Liver (tissue), 9 donors: ENCODE measurements around the gene RGS4. TPM values are rescaled to one million over a fixed set of nuclear protein-coding genes. Genes with fewer than 3 reads are reported as not detected.

Experiments
- DNase-seq: peaks from one replicate; pipeline ENCODE4 v3.0.0-alpha.2; 2017; ENCODE audit warnings: low spot score
- H3K27ac ChIP-seq, 2 donors: one replicate each; pipeline ENCODE4 v1.7.0; 2013; ENCODE audit warnings: inconsistent platforms in 2 of 2, low read length in 2 of 2, control low read depth in 1 of 2, low read depth in 1 of 2, mild to moderate bottlenecking in 1 of 2
- H3K27me3 ChIP-seq, 4 donors: one replicate each; pipeline versions ENCODE4 v1.6.1 to v1.7.0; 2013; ENCODE audit warnings: low read length in 3 of 4, inconsistent platforms in 1 of 4, mild to moderate bottlenecking in 1 of 4, moderate library complexity in 1 of 4; ENCODE audit not compliant: control insufficient read depth in 4 of 4, insufficient read depth in 4 of 4
- H3K36me3 ChIP-seq, 4 donors: one replicate each; pipeline versions ENCODE4 v1.6.1 to v1.7.0; 2013; ENCODE audit warnings: low read length in 3 of 4, mild to moderate bottlenecking in 3 of 4, low read depth in 1 of 4, moderate library complexity in 1 of 4; ENCODE audit not compliant: control insufficient read depth in 4 of 4, insufficient read depth in 3 of 4
- H3K4me1 ChIP-seq, 4 donors: one replicate each; pipeline versions ENCODE4 v1.6.1 to v1.7.0; 2013; ENCODE audit warnings: low read length in 3 of 4, mild to moderate bottlenecking in 3 of 4, moderate library complexity in 1 of 4; ENCODE audit not compliant: control insufficient read depth in 4 of 4, insufficient read depth in 4 of 4
- H3K4me3 ChIP-seq, 3 donors: one replicate each; pipeline versions ENCODE4 v1.6.1 to v1.7.0; 2013; ENCODE audit warnings: low read length in 3 of 3, control low read depth in 1 of 3, low read depth in 1 of 3, mild to moderate bottlenecking in 1 of 3
- H3K9ac ChIP-seq, 2 donors: one replicate each; pipeline ENCODE4 v1.7.0; 2013; ENCODE audit warnings: low read length in 2 of 2, mild to moderate bottlenecking in 2 of 2, moderate library complexity in 2 of 2, control low read depth in 1 of 2, low read depth in 1 of 2
- H3K9me3 ChIP-seq, 4 donors: one replicate each; pipeline versions ENCODE4 v1.6.1 to v1.7.0; 2013; ENCODE audit warnings: low read length in 3 of 4; ENCODE audit not compliant: control insufficient read depth in 4 of 4
- EGR1 ChIP-seq, 2 donors: IDR thresholded peaks; 2 replicates each; pipeline ENCODE4 v1.6.1; 2016 to 2018; ENCODE audit warnings: antibody characterized with exemption in 2 of 2, low read depth in 2 of 2
- FOXA1 ChIP-seq: IDR thresholded peaks from 2 replicates; pipeline ENCODE4 v1.6.1; 2016; ENCODE audit warnings: antibody characterized with exemption
- FOXA2 ChIP-seq: IDR thresholded peaks from 2 replicates; pipeline ENCODE4 v1.6.1; 2016; ENCODE audit warnings: antibody characterized with exemption
- GABPA ChIP-seq, 2 donors: IDR thresholded peaks in 1 of 2; conservative IDR thresholded peaks in 1 of 2; 2 replicates each; pipeline ENCODE4 v1.6.1; 2016; ENCODE audit warnings: antibody characterized with exemption in 2 of 2, mild to moderate bottlenecking in 1 of 2, moderate library complexity in 1 of 2
- HNF4A ChIP-seq, 2 donors: conservative IDR thresholded peaks; 2 replicates each; pipeline ENCODE4 v1.6.1; 2016; ENCODE audit warnings: antibody characterized with exemption in 2 of 2, mild to moderate bottlenecking in 2 of 2
- HNF4G ChIP-seq: IDR thresholded peaks from 2 replicates; pipeline ENCODE4 v1.6.1; 2016; ENCODE audit warnings: antibody characterized with exemption
- JUND ChIP-seq, 2 donors: IDR thresholded peaks; 2 replicates each; pipeline ENCODE4 v1.6.1; 2016; ENCODE audit warnings: antibody characterized with exemption in 2 of 2
- NR2F2 ChIP-seq: IDR thresholded peaks from 2 replicates; pipeline ENCODE4 v1.6.1; 2016; ENCODE audit warnings: antibody characterized with exemption
- RAD21 ChIP-seq, 2 donors: IDR thresholded peaks; 2 replicates each; pipeline ENCODE4 v1.6.1; 2016; ENCODE audit warnings: antibody characterized with exemption in 2 of 2, mild to moderate bottlenecking in 2 of 2
- SP1 ChIP-seq: IDR thresholded peaks from 2 replicates; pipeline ENCODE4 v1.6.1; 2018; ENCODE audit warnings: antibody characterized with exemption, mild to moderate bottlenecking
- TAF1 ChIP-seq: conservative IDR thresholded peaks from 2 replicates; pipeline ENCODE4 v1.6.1; 2016; ENCODE audit warnings: antibody characterized with exemption, mild to moderate bottlenecking
- YY1 ChIP-seq: IDR thresholded peaks from 2 replicates; pipeline ENCODE4 v1.6.1; 2016; ENCODE audit warnings: antibody characterized with exemption, mild to moderate bottlenecking
- WGBS: extraction: QIAGEN DNeasy Blood & Tissue Kit; methylation state at CpG from one replicate; pipeline ENCODE4 v1.1.7; 2013; 5-methylcytosine and 5-hydroxymethylcytosine counted together
- polyA plus RNA-seq, 2 donors: library from polyadenylated mRNA; stranded (reverse) in 1 of 2; unstranded in 1 of 2; fragments of 200-250 nt in 1 of 2; fragments of >200 nt in 1 of 2; fragmentation: Nextera tagmentation in 1 of 2; extraction: Ambion mirVana in 1 of 2; gene quantifications; one replicate each; pipeline versions ENCODE4 v1.2.1 to v1.2.3, GENCODE V29; 2013 to 2015
- total RNA-seq, 2 donors: library from RNA; depleted of rRNA; stranded (reverse); fragments of >200 nt; gene quantifications; one replicate each; pipeline ENCODE4 v1.2.3, GENCODE V29; 2014
- TF ChIP-seq, protein P1 (sequence below): IDR thresholded peaks from 2 replicates; pipeline ENCODE4 v1.6.1; 2016; ENCODE audit warnings: antibody characterized with exemption, mild to moderate bottlenecking
- TF ChIP-seq, protein P2 (sequence below): fragments of 150-350 bp; IDR thresholded peaks from 2 replicates; pipeline ENCODE4 v1.5.1; 2017; ENCODE audit warnings: improper control_type of control experiment, low read depth, low read length; ENCODE audit not compliant: missing input control
- TF ChIP-seq, protein P3 (sequence below): IDR thresholded peaks from 2 replicates; pipeline ENCODE4 v1.6.1; 2016; ENCODE audit warnings: antibody characterized with exemption
- TF ChIP-seq, protein P4 (sequence below): IDR thresholded peaks from 2 replicates; pipeline ENCODE4 v1.6.1; 2016; ENCODE audit warnings: antibody characterized with exemption
- TF ChIP-seq, protein P5 (sequence below): IDR thresholded peaks from 2 replicates; pipeline ENCODE4 v1.6.1; 2016; ENCODE audit warnings: antibody characterized with exemption
- donor health status: healthy.
- donor health status: healthy.
- donor health status: healthy.
- donor health status: healthy.
- donor health status: healthy.

RGS4 gene
- total and polyA plus RNA-seq, 4 donors: 0.37 to 1.4 (median 0.75) TPM

DNA sequence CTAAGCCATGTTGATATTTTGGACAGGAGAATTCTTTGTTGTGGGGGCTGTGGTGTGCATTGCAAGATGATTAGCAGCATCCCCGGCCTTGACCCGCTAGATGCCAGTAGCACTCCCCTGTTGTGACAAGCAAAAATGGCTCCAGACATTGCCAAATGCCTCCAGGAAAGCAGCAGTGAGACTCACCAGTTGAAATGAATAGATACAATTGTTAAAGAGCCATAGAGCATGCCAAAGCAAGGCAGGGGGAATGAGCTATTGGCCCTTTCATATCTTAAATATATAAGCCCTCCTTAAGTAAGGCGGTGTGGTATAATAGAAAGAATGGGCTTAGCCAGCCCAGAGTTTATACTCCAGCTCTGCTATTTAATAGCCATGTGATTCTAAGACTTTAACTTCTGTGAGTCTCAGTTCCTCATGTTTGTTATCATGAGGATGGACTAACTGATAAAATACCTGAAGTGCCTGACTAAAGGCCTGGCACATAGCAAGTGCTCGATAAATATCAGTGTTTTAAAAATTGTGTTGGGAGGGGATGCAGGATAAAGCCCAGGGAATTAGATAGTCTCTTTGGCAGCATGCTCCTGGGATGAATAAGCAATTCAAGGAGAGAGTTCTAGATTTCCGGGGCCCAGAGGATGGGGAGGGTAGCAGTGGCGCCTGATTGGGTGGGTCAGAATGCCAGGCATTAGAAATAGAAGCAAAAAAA is 21.1 kb upstream of the RGS4 start:
- Histone ChIP-seq H3K4me3 (no peak overlapping the region), H3K9me3 (no peaks in the 10 kb centered on the region), H3K36me3 (no peaks in the 10 kb centered on the region), H3K9ac (no peak overlapping the region), H3K4me1 (no peaks in the 10 kb centered on the region), H3K27ac (no peak overlapping the region), H3K27me3 (no peaks in the 10 kb centered on the region)
- 88% methylated on average over 6 of the region's 6 CpGs for WGBS
- TF ChIP-seq RAD21 (IDR thresholded peaks at IDR 0.05) (no peak), EGR1 (IDR thresholded peaks at IDR 0.05; ENCODE audit: low read depth in 2 of 2) (no peak), TAF1 (no peak), HNF4G (no peak), FOXA1 (no peak), JUND (IDR thresholded peaks at IDR 0.05) (no peak), GABPA (IDR thresholded peaks at IDR 0.05 in 1 of 2, conservative IDR thresholded peaks at IDR 0.05 in 1 of 2) (no peak), SP1 (no peak), HNF4A (conservative IDR thresholded peaks at IDR 0.05) (no peak), YY1 (no peak), NR2F2 (no peak), FOXA2 (no peak)
- TF ChIP-seq, protein P1, sequence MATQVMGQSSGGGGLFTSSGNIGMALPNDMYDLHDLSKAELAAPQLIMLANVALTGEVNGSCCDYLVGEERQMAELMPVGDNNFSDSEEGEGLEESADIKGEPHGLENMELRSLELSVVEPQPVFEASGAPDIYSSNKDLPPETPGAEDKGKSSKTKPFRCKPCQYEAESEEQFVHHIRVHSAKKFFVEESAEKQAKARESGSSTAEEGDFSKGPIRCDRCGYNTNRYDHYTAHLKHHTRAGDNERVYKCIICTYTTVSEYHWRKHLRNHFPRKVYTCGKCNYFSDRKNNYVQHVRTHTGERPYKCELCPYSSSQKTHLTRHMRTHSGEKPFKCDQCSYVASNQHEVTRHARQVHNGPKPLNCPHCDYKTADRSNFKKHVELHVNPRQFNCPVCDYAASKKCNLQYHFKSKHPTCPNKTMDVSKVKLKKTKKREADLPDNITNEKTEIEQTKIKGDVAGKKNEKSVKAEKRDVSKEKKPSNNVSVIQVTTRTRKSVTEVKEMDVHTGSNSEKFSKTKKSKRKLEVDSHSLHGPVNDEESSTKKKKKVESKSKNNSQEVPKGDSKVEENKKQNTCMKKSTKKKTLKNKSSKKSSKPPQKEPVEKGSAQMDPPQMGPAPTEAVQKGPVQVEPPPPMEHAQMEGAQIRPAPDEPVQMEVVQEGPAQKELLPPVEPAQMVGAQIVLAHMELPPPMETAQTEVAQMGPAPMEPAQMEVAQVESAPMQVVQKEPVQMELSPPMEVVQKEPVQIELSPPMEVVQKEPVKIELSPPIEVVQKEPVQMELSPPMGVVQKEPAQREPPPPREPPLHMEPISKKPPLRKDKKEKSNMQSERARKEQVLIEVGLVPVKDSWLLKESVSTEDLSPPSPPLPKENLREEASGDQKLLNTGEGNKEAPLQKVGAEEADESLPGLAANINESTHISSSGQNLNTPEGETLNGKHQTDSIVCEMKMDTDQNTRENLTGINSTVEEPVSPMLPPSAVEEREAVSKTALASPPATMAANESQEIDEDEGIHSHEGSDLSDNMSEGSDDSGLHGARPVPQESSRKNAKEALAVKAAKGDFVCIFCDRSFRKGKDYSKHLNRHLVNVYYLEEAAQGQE: no peak
- TF ChIP-seq, protein P2, sequence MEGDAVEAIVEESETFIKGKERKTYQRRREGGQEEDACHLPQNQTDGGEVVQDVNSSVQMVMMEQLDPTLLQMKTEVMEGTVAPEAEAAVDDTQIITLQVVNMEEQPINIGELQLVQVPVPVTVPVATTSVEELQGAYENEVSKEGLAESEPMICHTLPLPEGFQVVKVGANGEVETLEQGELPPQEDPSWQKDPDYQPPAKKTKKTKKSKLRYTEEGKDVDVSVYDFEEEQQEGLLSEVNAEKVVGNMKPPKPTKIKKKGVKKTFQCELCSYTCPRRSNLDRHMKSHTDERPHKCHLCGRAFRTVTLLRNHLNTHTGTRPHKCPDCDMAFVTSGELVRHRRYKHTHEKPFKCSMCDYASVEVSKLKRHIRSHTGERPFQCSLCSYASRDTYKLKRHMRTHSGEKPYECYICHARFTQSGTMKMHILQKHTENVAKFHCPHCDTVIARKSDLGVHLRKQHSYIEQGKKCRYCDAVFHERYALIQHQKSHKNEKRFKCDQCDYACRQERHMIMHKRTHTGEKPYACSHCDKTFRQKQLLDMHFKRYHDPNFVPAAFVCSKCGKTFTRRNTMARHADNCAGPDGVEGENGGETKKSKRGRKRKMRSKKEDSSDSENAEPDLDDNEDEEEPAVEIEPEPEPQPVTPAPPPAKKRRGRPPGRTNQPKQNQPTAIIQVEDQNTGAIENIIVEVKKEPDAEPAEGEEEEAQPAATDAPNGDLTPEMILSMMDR: no peak
- TF ChIP-seq, protein P3, sequence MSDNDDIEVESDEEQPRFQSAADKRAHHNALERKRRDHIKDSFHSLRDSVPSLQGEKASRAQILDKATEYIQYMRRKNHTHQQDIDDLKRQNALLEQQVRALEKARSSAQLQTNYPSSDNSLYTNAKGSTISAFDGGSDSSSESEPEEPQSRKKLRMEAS: no peak
- TF ChIP-seq, protein P4, sequence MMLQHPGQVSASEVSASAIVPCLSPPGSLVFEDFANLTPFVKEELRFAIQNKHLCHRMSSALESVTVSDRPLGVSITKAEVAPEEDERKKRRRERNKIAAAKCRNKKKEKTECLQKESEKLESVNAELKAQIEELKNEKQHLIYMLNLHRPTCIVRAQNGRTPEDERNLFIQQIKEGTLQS: no peak
- DNase-seq: no peak

DNA sequence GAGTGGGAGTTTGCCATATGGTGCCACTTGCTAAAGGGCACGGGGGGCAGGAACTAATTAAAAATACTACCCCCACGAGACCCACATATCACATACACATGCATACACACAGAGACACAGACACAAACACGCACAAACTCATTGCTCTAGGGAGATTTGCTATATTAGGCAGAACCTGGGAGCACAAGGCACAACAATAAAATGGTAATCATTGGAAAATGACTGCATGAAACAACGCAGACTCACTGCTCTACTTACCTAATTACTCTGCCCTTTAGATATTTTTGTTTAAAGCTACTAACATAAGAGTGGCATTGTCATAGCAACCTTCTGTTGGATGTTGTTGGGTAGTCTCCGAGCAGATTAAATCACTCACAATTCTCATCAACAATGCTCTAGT is 20.3 kb upstream of the RGS4 start:
- H3K4me3 ChIP-seq: no peak overlapping the region
- no peak for DNase-seq
- H3K9me3 ChIP-seq: no peaks in the 10 kb centered on the region
- H3K27ac ChIP-seq: no peak overlapping the region
- no peaks in the 10 kb centered on the region for H3K36me3 ChIP-seq
- no peaks in the 10 kb centered on the region for H3K4me1 ChIP-seq
- no peak overlapping the region for H3K9ac ChIP-seq
- H3K27me3 ChIP-seq: no peaks in the 10 kb centered on the region
- 65% methylated on average over 5 of the region's 5 CpGs for WGBS
- no peak for TF ChIP-seq FOXA1
- TF ChIP-seq, protein P4: no peak
- TF ChIP-seq, protein P1: no peak
- TF ChIP-seq YY1: no peak
- TF ChIP-seq HNF4A (conservative IDR thresholded peaks at IDR 0.05): no peak
- TF ChIP-seq HNF4G: no peak
- TF ChIP-seq FOXA2: no peak
- TF ChIP-seq, protein P5, sequence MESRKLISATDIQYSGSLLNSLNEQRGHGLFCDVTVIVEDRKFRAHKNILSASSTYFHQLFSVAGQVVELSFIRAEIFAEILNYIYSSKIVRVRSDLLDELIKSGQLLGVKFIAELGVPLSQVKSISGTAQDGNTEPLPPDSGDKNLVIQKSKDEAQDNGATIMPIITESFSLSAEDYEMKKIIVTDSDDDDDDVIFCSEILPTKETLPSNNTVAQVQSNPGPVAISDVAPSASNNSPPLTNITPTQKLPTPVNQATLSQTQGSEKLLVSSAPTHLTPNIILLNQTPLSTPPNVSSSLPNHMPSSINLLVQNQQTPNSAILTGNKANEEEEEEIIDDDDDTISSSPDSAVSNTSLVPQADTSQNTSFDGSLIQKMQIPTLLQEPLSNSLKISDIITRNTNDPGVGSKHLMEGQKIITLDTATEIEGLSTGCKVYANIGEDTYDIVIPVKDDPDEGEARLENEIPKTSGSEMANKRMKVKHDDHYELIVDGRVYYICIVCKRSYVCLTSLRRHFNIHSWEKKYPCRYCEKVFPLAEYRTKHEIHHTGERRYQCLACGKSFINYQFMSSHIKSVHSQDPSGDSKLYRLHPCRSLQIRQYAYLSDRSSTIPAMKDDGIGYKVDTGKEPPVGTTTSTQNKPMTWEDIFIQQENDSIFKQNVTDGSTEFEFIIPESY: no peak
- TF ChIP-seq, protein P3: no peak
- TF ChIP-seq RAD21 (IDR thresholded peaks at IDR 0.05): no peak
- no peak for TF ChIP-seq NR2F2
- TF ChIP-seq JUND (IDR thresholded peaks at IDR 0.05): no peak
- TF ChIP-seq TAF1: no peak
